COLO829 (cell line): Measurements from ENCODE around the gene ENTPD5.
"Not testable (repeated sequence)": the region's sequence is repeated elsewhere in the genome, so short reads cannot be mapped to it uniquely, and the experiment has no call there.

Experiments
- DNase-seq: peaks from one replicate; pipeline ENCODE4 v3.0.0; 2012; ENCODE audit warnings: low spot score

ENTPD5 gene

DNA sequence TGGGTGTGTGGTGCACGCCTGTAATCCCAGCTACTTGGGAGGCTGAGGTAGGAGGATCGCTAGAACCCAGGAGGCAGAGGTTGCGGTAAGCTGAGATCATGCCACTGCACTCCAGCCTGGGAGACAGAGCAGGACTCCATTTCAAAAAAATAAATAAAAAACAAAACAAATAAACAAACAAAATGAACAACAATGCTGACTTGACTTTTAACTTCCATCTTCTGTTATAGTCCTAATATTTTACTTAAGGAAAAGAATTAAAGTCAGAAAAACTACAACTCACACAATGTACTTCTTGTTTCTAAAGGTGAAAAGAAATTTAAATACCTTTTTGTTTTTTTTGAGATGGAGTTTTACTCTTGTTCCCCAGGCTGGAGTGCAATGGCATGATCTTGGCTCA is 13.4 kb downstream of the ENTPD5 start:
- not testable (repeated sequence) for DNase-seq

DNA sequence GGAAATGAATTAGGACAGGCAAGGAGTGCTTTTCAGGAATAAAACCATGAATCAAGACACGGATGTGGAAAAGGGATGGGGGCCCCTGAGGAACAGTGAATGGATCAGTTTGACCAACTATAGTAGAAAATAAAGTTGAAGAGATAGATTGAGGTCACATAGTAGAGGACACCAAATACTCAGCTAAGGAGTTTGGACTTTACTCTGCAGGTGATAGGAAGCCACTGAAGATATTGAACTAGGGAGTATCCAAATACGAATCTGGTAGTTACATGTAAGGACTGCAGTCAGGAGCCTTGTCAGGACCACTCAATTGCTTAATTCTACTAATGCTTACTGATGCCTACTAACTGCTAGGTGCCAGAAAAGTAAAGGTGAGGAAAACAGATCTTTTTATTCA is 20.4 kb downstream of the ENTPD5 start:
- no peak for DNase-seq

DNA sequence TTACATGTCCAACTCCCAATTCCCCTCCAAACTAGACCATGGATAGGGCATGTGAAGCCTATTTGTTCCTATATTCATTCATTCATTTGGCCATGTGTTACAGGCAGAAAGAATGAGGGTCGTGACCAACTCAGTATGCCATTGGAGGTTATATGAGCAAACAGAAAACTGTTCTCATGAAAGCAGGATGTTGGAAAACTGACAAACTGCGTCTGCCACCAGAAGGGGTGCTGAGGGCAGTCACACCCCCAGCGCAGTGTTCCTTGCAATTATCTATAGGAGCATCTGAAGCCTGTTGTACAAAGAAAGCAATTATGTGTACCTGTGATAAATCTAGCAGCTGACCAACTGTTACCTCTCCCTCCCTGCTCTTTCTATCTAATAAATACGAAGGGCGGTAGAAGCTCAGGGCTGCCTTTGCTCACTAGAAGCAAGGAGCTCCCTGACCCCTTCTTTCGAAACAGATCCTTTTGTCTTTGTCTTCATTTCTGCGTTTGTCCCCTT is 21.1 kb downstream of the ENTPD5 start:
- no peak for DNase-seq

DNA sequence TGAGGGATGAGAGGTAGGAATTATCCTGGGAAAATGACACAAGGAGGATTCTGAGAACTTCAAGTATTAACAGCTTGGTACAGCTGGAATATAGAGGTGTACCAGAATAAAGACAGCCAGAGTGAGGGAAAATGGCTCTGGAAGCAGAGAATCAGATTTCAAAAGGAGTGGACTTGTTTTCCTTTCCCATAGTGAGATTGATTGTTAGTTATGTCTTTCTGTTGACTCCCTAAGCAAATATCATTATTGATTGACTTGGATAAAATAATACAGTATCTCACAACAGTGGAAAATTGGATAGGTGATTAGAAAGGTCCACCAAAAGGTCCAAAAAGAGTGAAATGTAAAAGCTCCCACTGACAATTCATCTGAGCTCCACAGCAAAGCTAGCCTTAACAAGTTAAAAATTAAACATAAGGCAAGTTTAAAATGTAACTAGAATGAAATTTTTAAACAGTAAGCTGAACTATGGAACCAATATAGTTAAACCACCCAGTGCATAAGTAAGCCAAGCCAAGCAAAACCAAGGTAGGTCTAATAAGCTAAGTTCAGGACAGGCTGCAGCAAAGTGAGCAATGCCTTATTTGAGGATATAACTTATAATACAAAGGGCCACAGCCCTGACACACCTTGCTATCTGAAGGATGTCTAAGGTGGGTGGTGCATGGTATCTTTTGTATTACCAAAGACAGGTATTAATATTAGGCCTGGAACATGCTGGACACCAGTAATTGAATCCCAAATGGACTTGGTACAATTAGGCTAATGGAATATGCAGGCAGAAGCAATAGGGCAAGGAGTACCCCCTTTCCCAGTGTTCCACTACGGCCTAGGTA is 21.8 kb downstream of the ENTPD5 start:
- no peak for DNase-seq

DNA sequence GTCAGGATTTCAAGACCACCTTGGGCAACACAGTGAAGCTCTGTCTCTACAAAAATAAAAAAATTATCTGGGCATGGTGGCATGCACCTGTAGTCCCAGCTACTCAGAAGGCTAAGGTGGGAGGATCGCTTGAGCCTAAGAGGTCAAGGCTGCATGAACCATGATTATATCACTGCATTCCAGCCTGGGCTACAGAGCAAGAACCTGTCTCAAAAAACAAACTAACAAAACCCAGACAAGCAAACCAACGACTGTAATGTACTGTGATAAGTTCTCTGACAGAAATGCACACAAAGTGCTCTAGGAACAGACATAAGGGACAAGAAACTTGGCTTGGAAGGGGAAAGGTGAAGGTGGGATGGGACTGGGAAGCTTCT is 22.4 kb downstream of the ENTPD5 start:
- DNase-seq: no peak

DNA sequence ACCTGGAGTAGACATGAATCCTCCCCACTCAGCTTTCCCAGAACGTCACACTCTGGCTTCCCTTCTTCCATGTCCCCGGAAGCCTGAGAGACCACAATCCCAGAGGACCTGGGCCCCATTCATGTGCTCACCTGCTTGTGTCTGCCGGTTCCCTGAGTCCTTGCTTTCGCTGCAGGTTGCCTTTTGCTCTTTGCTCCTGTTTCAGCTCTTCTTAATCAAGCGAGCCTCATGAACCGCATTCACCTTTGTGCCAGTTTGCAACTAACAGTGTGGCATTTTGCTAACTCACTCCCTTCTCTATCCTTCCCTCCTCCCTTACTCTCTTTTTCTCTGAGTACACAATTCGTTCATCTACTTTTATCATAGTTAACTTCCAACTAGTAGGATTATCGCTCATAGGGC is 23.1 kb downstream of the ENTPD5 start:
- DNase-seq: no peak

DNA sequence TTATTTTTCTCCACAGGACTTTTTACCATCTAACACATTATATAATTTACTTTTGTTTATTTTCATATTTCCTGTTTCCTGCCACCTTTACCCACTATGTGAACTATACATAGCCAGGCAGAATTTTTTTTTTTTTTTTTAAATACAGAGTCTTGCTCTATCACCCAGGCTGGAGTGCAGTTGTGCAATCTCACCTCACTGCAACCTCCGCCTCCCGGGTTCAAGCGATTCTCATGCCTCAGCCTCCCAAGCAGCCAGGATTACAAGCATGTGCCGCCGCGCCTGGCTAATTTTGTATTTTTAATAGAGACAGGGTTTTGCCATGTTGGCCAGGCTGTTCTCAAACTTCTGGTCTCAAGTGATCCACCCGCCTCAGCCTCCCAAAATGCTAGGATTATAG is 24.2 kb downstream of the ENTPD5 start:
- DNase-seq: not testable (repeated sequence)

DNA sequence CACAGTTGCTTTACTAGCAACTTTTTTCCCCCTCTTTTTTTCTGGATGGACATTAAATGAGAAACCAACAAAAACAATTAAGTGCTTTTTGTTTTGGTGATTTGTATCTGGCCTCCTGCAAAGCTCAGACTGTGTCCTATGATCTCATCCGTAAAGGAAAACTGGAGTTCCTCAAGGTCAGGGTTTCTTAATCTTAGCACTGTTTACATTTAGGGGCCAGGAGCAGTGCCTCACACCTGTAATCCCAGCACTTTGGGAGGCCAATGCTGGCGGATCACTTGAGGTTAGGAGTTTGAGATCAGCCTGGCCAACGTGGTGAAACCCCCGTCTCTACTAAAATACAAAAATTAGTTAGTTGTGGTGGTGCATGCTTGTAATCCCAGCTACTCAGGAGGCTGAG is 28.0 kb downstream of the ENTPD5 start:
- DNase-seq: no peak

DNA sequence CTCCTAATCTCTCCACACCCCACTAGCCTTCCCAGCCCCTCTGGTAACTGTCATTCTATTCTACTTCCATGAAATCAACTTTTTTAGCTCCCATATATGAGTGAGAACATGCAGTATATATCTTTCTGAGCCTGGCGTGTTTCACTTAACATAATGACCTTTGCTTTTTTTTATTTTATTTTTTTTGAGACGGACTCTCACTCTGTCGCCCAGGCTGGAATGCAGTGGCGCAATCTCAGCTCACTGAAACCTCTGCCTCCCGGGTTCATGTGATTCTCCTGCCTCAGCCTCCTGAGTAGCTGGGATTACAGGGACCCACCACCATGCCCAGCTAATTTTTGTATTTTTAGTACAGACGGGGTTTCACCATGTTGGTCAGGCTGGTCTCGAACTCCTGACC is 30.4 kb downstream of the ENTPD5 start:
- DNase-seq: not testable (repeated sequence)

DNA sequence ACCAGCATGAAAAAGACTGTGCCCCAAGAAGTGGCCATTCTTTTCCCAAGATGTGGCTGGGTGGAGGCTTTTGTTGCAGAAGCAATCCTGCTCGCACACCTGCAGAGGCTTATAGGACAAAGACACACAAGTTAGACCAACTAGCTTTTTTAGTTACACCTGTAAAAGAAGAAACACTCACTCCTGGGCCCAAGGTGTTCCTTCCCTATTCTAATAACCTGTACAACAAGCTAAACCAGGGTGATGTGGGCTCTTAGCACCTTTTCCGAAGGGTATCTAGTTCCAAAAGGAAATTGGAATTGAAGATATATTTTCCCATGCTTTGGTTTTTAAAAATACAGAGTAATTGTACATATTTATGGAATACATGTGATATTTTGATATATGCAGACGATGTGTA is 31.0 kb downstream of the ENTPD5 start:
- no peak for DNase-seq

DNA sequence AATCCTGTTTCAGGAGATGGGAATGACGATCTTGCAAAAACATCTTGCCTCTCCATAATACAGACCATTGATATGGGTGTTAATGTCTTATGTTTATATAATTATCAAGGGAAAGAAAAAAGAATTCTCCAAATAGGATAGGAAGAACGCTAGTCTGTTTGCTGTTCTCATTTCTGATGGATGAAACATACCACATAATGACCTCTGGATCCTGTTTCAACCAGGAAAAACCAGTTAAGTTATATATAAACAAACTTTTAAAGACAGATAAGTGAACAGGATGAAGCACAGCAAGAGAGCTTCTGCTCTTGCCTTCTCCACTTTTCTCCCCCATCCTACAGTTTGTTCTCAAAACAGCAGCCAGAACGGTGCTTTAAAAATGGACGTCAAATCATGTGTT is 41.2 kb downstream of the ENTPD5 start:
- no peak for DNase-seq

DNA sequence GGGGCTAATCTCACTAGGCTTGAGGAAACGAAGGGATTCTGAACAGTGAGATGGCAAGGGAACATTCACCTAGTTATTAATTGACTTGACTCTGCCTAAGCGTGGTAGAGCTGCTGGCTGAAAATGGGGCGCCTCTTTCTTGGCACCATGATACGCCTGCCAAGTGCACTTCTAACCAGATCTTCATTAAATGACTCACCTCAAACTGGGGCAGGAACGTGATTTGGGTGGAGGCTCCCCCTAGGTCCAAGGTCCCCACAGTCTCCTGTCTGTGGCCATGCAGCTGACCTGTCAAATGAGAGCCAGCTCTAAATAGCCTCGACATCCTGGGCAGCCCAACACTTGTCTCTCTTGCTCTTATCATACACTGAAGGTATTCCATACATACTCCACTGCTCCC is 43.0 kb downstream of the ENTPD5 start:
- no peak for DNase-seq

DNA sequence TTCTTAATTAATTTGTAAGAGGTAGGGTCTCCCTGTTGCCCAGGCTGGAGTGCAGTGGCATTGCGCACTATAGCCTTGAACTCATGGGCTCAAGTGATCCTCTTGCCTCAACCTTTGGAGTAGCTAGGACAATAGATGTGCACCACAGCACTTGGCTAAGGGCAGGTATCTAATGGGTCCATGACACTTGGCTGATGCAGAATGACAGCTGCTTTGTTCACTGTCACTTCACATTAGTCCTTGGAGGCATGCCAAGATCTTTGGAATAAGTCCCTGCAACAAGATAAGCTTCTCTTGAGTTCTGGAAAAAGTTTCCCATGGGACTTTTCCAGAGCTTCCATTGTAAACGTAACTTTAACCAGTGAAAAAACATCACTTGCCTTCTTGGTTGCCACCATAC is 45.6 kb downstream of the ENTPD5 start:
- no peak for DNase-seq

DNA sequence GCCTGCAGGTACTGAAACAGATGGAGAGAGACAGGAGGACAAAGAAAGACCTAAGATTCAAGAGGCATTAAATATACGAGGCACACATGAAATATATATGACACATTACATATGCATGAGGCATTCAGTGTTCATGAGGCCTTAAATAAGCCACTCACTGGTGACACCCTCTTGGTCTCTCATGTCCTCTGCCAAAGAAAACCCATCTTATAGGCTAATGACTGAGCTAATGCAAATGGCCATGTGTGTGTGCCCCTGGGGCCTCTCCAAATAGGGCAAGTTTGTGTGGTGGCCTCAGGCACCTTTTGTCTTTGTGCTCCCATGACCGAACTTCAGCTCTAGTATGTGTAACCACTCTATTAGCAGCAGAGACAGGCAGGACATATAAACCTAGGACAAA is 50.2 kb downstream of the ENTPD5 start:
- no peak for DNase-seq

DNA sequence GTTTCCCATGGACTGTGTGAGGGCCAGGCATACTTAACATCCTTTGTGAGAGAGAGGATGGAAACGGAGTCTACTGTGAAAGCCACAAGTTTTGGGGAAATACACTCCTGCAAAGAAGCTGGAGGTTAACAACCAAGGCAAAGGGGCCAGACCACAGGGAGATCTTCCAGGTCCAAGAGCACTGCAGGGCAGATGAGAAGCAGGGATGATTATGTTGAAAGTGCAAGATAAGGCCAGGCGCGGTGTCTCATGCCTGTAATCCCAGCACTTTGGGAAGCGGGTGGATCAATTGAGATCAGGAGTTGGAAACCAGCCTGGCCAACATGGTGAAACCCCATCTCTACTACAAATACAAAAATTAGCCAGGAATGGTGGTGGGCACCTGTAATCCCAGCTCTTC is 53.9 kb downstream of the ENTPD5 start:
- no peak for DNase-seq

DNA sequence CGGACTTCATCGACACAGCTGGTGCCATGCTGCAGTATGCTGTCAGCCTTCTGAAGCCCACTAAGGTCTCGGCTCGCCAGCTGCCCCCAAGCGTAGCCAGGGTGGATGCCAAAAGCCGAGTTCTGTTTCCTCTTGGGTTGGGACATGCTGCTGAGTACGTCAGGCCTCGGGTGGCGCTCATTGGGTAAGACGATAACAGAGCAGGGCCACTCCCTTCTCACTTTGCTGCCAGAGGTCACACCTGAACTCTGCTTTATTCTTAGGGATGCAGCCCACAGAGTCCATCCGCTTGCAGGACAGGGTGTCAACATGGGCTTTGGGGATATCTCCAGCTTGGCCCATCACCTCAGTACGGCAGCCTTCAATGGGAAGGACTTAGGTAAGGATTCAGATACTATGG is 57.9 kb downstream of the ENTPD5 start:
- no peak for DNase-seq

DNA sequence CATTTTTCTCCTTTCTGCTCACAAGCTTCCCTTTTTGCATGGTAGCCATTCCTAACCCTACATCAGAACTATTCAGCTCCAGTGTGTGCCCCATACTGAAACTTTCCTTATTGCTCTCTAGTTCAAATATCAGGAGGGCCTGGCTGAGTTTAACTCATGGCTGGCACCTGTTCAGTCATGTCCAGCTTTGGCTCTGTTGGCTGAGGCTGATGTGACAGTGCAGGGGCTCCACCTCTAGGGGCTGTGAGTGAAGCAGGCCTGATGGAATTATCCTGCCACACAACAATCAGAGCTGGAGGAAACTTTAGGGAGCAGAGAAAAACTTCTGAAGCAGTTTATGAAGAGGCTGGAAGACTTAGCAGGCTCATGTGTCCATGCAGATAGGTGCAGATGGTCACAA is 60.5 kb downstream of the ENTPD5 start:
- no peak for DNase-seq

DNA sequence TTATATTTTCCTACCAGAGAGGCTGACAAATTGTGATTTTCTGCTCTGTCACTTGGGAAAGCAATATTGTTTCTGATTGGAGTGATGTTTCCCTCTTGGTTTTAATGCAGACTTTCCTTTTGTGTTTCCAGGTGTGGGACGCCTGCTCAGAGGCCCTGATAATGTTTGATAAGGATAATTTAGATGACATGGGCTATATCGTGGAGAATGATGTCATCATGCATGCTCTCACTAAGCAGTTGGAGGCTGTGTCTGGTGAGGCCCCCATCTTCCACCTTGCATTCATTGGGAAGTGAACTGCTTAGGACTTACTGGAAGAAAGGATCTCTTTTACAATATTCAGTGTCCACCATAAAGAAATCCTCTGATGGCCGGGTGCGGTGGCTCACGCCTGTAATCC is 63.4 kb downstream of the ENTPD5 start:
- DNase-seq: no peak

DNA sequence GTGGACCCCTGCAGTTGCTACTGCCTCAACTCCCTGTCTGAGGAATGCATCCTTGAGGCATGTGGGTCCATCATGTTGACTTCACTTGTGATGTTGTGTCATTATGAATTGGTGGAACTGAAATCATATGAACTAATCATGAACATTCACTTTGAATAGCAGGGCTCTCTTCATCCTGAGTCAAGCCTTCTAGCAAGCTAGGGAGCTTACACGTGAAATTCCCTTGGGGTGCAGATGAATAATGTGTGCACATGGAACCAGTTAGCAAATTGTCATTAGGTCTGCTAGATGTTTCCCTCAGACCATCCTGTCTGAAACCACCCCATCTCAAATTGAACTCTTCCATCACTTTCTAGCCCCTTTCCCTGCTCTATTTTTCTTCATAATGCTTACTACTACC is 65.4 kb downstream of the ENTPD5 start:
- no peak for DNase-seq

DNA sequence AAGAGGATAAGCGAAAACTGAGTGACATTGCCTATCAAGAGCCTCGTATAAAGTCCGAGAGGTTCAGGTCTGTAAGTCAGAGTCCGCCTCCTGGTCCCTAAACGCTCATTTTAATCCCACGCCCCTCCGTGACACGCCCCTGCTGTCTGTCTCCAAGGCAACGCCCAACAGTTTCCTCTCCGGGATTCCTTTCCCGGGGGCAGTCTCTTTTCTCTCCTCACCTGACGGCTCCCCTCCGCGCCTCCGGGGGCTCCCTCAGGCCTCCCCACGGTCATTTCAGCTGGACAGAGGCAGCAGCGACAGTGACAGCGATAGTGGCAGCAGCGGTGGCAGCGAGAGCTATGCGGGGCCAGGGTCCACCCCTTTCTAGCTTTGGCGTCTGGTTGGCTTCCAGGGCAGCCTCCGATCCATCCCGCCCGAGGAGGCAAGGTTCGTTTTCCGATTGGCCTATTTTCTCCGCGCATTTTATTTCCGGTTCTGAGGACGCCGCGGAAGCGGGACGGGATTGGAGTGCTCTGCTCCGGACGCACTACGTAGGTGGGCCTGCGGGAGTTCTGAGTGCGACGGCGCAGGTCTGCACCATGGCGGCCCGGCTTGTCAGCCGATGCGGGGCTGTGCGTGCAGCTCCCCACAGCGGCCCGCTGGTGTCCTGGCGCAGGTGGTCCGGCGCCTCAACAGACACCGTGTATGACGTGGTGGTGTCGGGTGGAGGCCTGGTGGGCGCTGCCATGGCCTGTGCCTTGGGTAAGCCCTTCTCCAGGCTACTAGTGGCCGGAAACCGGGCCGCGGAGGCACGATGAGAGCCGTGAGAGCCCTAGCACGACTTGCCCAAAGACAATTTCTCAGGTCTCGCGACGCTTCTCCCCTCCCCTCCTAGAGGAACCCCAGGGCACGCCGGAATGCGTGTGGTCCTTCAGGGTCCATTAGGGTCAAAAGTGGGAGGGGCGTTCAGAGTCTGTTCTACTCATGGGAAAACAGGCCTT is 69.0 kb downstream of the ENTPD5 start, which contains the start of the genes COQ6 and FAM161B:
Gene COQ6 (plus strand): TSS at position 551 of the 983 bp plus-strand sequence. CDS start 31 bp downstream, at position 582.
Gene FAM161B (minus strand): TSS at position 343 of the 983 bp plus-strand sequence. CDS start 68 bp downstream, at position 275.
- DNase-seq: peak; percentile 82

DNA sequence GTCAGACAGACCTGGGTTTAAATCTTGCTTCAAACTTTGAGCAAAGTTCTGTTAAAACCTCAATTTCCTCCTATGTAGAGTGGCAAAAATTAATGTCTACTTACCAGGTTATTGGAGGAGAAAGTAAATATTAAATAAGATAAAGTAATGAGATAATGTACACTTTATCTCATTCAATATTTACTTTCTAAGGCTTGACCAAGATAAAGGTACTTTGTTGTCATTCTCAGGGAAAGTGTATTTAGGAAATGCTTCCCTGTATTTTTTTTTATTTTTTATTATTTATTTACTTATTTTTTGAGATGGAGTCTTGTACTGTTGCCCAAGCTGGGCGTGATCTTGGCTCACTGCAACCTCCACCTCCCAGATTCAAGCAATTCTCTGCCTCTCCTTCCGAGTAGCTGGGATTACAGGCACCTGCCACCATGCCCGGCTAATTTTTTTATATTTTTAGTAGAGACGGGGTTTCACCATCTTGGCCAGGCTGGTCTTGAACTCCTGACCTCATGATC is 73.9 kb downstream of the ENTPD5 start:
- no peak for DNase-seq

DNA sequence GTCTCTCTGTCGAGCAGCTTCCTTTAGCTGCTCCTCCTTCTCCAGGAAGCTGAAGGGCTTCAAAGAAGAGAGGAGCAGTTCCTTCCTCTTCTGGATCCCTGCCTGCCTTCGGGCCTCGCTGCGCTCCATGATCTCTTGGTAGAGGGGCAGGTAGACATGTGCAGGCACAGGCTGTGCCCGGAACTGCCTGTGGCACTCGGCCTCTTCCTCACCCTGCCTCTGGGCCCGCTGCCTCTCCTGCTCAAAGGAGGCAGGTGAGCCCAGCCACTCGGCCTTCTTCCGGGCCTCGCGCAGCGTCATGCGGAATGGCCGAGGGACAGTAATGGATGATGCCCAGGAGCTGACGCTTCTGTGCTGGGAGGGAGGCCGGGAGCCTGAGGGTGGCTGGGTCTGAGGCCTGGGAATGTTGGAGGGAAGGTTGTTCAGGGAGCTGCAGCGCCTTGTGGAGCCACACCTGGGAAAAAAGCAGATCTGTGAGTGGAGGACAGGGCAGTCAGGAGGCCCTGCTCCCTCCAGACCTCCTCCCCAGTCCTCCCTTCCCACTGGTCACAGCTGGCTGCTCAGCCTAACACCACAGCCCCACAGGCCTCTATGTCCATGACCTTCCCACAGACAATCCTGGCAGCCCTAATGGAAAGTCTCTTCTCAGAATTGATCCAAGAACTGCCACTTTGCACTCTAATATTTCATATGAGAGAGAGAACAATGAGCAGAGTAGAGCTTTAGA is 74.5 kb downstream of the ENTPD5 start:
- DNase-seq: no peak
